ENCODE data around the gene NCOA7. TPM values are rescaled to one million over a fixed set of nuclear protein-coding genes. Genes with fewer than 3 reads are reported as not detected.
"Not testable (repeated sequence)": the region's sequence is repeated elsewhere in the genome, so short reads cannot be mapped to it uniquely, and the experiment has no call there.

The NCOA7 gene
- total RNA-seq, 1 donor from 2014 or later: 11.2 TPM

GRCh38 chr6:125769147-125769783, 21.5 kb upstream of the NCOA7 start:
- Mint-ChIP-seq H3K4me1 (peaks cover 21% of the 10 kb centered on the region), H3K4me3 (no peak overlapping the region), H3K27me3 (ENCODE audit: low read depth) (peaks cover 39% of the 10 kb centered on the region), H3K9me3 (no peaks in the 10 kb centered on the region), H3K36me3 (ENCODE audit: low read depth) (peaks cover 5% of the 10 kb centered on the region), H3K27ac (ENCODE audit: unreplicated experiment) (peak overlapping the region; percentile 0)
- DNase-seq (ENCODE audit: low read depth, low spot score): no peak
- no peak for TF ChIP-seq CTCF (conservative IDR thresholded peaks at IDR 0.05)

GRCh38 chr6:125773387-125774341, 17.1 kb upstream of the NCOA7 start:
- Mint-ChIP-seq H3K36me3 (ENCODE audit: low read depth) (peaks cover 5% of the 10 kb centered on the region), H3K4me1 (peaks cover 18% of the 10 kb centered on the region), H3K27ac (ENCODE audit: unreplicated experiment) (no peak overlapping the region), H3K9me3 (no peaks in the 10 kb centered on the region), H3K27me3 (ENCODE audit: low read depth) (peaks cover 28% of the 10 kb centered on the region), H3K4me3 (no peak overlapping the region)
- DNase-seq (ENCODE audit: low read depth, low spot score): no peak
- no peak for TF ChIP-seq CTCF (conservative IDR thresholded peaks at IDR 0.05)

- H3K4me3 Mint-ChIP-seq; H3K4me1 Mint-ChIP-seq; H3K36me3 Mint-ChIP-seq (ENCODE audit: low read depth); DNase-seq (ENCODE audit: low read depth, low spot score); H3K27ac Mint-ChIP-seq (ENCODE audit: unreplicated experiment); H3K9me3 Mint-ChIP-seq: not testable (repeated sequence)
- H3K27me3 Mint-ChIP-seq (ENCODE audit: low read depth): peaks cover 16% of the 10 kb centered on the region
These were observed 14.5 kb upstream of the NCOA7 start for GRCh38 chr6:125776107-125776826.

GRCh38 chr6:125779924-125780539, 10.7 kb upstream of the NCOA7 start:
- Mint-ChIP-seq H3K4me3 (no peak overlapping the region), H3K4me1 (peaks cover 6% of the 10 kb centered on the region), H3K27me3 (ENCODE audit: low read depth) (peaks cover 14% of the 10 kb centered on the region), H3K27ac (ENCODE audit: unreplicated experiment) (no peak overlapping the region), H3K9me3 (no peaks in the 10 kb centered on the region), H3K36me3 (ENCODE audit: low read depth) (no peaks in the 10 kb centered on the region)
- DNase-seq (ENCODE audit: low read depth, low spot score): peak; percentile 87
- TF ChIP-seq CTCF (conservative IDR thresholded peaks at IDR 0.05): peak; percentile 46

- no peaks in the 10 kb centered on the region for H3K36me3 Mint-ChIP-seq (ENCODE audit: low read depth)
- no peak overlapping the region for H3K27ac Mint-ChIP-seq (ENCODE audit: unreplicated experiment)
- H3K27me3 Mint-ChIP-seq (ENCODE audit: low read depth): peaks cover 9% of the 10 kb centered on the region
- H3K9me3 Mint-ChIP-seq: no peaks in the 10 kb centered on the region
- peak; percentile 29 for DNase-seq (ENCODE audit: low read depth, low spot score)
- H3K4me3 Mint-ChIP-seq: no peak overlapping the region
- peaks cover 4% of the 10 kb centered on the region for H3K4me1 Mint-ChIP-seq
- TF ChIP-seq CTCF (conservative IDR thresholded peaks at IDR 0.05): no peak
These were observed 10.0 kb upstream of the NCOA7 start for GRCh38 chr6:125780540-125781313.
